Measurements from ENCODE around the gene PEAK1. TPM values are rescaled to one million over a fixed set of nuclear protein-coding genes. Genes with fewer than 3 reads are reported as not detected.

The PEAK1 gene
- total RNA-seq, 2 experiments from 2014 or later, result 9.2 to 11.0 TPM

DNA sequence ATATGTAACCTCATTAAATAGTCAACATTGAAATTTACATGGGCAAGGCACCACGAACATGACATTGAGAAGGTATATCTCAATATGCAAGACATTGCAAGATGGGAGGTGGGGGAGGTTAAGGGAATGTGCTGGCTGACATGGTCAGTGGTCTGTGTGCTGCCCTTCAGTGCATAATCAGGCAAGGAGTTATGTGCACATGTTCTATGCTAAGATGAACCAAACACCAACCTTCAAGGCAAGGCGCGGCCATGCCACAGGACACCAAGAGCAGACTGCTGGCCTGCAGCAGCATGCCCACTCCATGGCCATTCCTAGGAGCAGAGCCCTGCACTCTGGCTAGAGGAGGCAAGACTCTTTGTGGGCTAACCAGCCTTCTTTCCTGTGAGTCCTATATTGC is 308.1 kb downstream of the PEAK1 start:
- ChIA-PET CTCF (no interaction called here), POLR2A (no interaction called here)
- no peaks in the 10 kb centered on the region for H3K36me3 ChIP-seq (ENCODE audit: insufficient read depth, low read length)
- DNase-seq (no peak), ATAC-seq (ENCODE audit: poor library complexity) (no peak)
- no peak overlapping the region for H3K4me3 Mint-ChIP-seq
- H3K9me3 ChIP-seq (ENCODE audit: control insufficient read depth in 1 of 2, insufficient read depth in 1 of 2, low read length in 2 of 2), result no peaks in the 10 kb centered on the region
- no peaks in the 10 kb centered on the region for H3K4me1 Mint-ChIP-seq (ENCODE audit: low read depth)
- no peak overlapping the region for H3K27ac Mint-ChIP-seq
- H3K4me1 ChIP-seq (ENCODE audit: insufficient read depth, low read length), result no peaks in the 10 kb centered on the region
- H3K4me3 ChIP-seq (ENCODE audit: low read length), result no peak overlapping the region
- no peaks in the 10 kb centered on the region for H3K27me3 ChIP-seq (ENCODE audit: control insufficient read depth in 1 of 2, insufficient read depth in 2 of 2, low read length in 2 of 2)
- TF ChIP-seq, protein P1, sequence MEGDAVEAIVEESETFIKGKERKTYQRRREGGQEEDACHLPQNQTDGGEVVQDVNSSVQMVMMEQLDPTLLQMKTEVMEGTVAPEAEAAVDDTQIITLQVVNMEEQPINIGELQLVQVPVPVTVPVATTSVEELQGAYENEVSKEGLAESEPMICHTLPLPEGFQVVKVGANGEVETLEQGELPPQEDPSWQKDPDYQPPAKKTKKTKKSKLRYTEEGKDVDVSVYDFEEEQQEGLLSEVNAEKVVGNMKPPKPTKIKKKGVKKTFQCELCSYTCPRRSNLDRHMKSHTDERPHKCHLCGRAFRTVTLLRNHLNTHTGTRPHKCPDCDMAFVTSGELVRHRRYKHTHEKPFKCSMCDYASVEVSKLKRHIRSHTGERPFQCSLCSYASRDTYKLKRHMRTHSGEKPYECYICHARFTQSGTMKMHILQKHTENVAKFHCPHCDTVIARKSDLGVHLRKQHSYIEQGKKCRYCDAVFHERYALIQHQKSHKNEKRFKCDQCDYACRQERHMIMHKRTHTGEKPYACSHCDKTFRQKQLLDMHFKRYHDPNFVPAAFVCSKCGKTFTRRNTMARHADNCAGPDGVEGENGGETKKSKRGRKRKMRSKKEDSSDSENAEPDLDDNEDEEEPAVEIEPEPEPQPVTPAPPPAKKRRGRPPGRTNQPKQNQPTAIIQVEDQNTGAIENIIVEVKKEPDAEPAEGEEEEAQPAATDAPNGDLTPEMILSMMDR (IDR thresholded peaks at IDR 0.05), result no peak
- H3K9me3 Mint-ChIP-seq, result no peaks in the 10 kb centered on the region
- intact Hi-C loops (cut with DNase I, micrococcal nuclease), result loop anchor here in 1 of 2 experiments (10.0 kb wide), 1 partner anchor 137 kb away; no protein-coding TSS in a partner anchor
- H3K27me3 Mint-ChIP-seq, result no peaks in the 10 kb centered on the region
- H3K27ac ChIP-seq (ENCODE audit: low read depth in 1 of 2, low read length in 2 of 2), result no peak overlapping the region
- H3K36me3 Mint-ChIP-seq (ENCODE audit: low read depth), result peaks cover 3% of the 10 kb centered on the region

DNA sequence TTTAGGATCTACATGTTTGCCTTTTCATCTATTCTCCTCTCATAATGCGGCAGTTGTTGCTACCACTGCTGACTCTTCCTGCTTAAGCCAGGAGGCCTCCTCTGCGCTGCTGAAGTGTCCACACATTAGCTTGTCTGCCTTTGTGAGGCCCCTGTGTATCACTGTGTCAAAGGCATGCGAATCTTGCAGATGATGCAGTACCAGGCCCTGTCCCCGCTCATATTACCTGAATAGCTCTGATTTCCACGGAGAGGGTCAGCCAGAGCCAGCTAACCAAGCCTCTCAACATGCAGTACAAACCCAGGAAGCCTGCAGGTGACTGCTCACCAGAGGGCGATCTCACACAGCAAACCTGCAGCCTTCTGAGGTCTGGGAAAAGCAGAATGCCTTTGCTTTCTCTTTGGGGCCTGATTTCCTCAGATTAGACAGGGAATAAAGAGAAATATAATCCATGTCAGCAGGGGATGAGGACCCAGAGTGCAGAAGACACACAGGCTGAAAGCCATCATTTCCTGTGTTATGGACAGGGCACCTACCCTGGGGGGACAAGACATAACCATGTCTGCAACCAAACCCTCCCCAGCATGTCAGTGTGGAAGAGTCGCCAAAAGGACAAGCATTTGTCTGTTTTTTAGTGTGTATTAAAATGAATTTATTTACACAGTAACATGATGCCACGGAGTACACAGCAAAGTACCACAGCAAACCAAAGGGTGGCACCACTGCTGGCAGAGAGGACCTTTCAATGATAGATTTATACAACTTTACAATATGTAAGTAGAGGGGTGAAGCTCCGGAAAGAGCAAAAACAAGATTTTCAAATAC is 312.2 kb downstream of the PEAK1 start:
- ChIA-PET CTCF (interaction anchor here (0.8 to 0.9 kb wide), 2 partner anchors 390 to 436 kb away, joined by 4 read pairs; no protein-coding TSS in a partner anchor), POLR2A (no interaction called here)
- TF ChIP-seq, protein P1 (IDR thresholded peaks at IDR 0.05), result peak; percentile 24
- DNase-seq, result peak in 9 of 14 experiments; percentile 10 to 54 (median 37)
- Histone ChIP-seq H3K9me3 (ENCODE audit: control insufficient read depth in 1 of 2, insufficient read depth in 1 of 2, low read length in 2 of 2) (no peaks in the 10 kb centered on the region), H3K4me1 (ENCODE audit: insufficient read depth, low read length) (no peaks in the 10 kb centered on the region), H3K36me3 (ENCODE audit: insufficient read depth, low read length) (no peaks in the 10 kb centered on the region), H3K27ac (ENCODE audit: low read depth in 1 of 2, low read length in 2 of 2) (no peak overlapping the region), H3K27me3 (ENCODE audit: control insufficient read depth in 1 of 2, insufficient read depth in 2 of 2, low read length in 2 of 2) (no peaks in the 10 kb centered on the region), H3K4me3 (ENCODE audit: low read length) (no peak overlapping the region)
- ATAC-seq (ENCODE audit: poor library complexity), result no peak
- intact Hi-C loops (cut with DNase I, micrococcal nuclease), result loop anchor here in 1 of 2 experiments (1.0 kb wide), 1 partner anchor 390 kb away; no protein-coding TSS in a partner anchor
- H3K36me3 Mint-ChIP-seq (ENCODE audit: low read depth), result no peaks in the 10 kb centered on the region
- H3K27me3 Mint-ChIP-seq, result no peaks in the 10 kb centered on the region
- H3K4me1 Mint-ChIP-seq (ENCODE audit: low read depth), result no peaks in the 10 kb centered on the region
- H3K4me3 Mint-ChIP-seq, result no peak overlapping the region
- H3K9me3 Mint-ChIP-seq, result no peaks in the 10 kb centered on the region
- no peak overlapping the region for H3K27ac Mint-ChIP-seq

DNA sequence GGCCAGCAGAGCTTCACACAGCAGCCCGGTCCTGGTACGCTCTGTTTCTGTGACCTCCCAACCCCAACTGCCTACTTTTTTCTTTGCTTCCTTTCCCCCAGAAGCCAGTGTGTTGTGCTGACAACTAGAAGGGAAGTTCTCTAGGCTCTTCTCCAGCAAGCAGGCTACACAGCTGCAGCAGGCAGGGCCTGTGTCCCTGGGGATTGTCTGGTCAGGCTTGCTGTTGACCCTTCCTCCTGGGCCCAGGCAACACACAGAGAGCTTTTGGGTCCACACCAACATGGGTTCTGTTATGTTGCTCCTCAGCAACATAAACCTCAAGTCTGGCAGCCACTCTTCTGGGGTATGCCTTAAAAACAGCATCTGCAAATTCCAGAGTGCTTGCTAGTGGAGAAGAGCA is 312.8 kb downstream of the PEAK1 start:
- H3K4me3 Mint-ChIP-seq, result no peak overlapping the region
- H3K36me3 ChIP-seq (ENCODE audit: insufficient read depth, low read length), result no peaks in the 10 kb centered on the region
- no peaks in the 10 kb centered on the region for H3K4me1 Mint-ChIP-seq (ENCODE audit: low read depth)
- H3K36me3 Mint-ChIP-seq (ENCODE audit: low read depth), result no peaks in the 10 kb centered on the region
- no peaks in the 10 kb centered on the region for H3K9me3 ChIP-seq (ENCODE audit: control insufficient read depth in 1 of 2, insufficient read depth in 1 of 2, low read length in 2 of 2)
- DNase-seq (no peak), ATAC-seq (ENCODE audit: poor library complexity) (no peak)
- no peaks in the 10 kb centered on the region for H3K27me3 ChIP-seq (ENCODE audit: control insufficient read depth in 1 of 2, insufficient read depth in 2 of 2, low read length in 2 of 2)
- no peaks in the 10 kb centered on the region for H3K4me1 ChIP-seq (ENCODE audit: insufficient read depth, low read length)
- H3K9me3 Mint-ChIP-seq, result no peaks in the 10 kb centered on the region
- no peak overlapping the region for H3K27ac Mint-ChIP-seq
- no peak overlapping the region for H3K27ac ChIP-seq (ENCODE audit: low read depth in 1 of 2, low read length in 2 of 2)
- no peaks in the 10 kb centered on the region for H3K27me3 Mint-ChIP-seq
- no peak overlapping the region for H3K4me3 ChIP-seq (ENCODE audit: low read length)
- ChIA-PET POLR2A (no interaction called here), CTCF (interaction anchor here (0.8 to 0.9 kb wide), 2 partner anchors 390 to 436 kb away, joined by 4 read pairs; no protein-coding TSS in a partner anchor)
- TF ChIP-seq, protein P1 (IDR thresholded peaks at IDR 0.05), result no peak
- intact Hi-C loops (cut with DNase I, micrococcal nuclease), result loop anchor here in 1 of 2 experiments (1.0 kb wide), 1 partner anchor 390 kb away; no protein-coding TSS in a partner anchor

All from CD4-positive, alpha-beta T cell (primary cell).